Head of caudate nucleus (tissue), 42 donors: ENCODE data around the gene PKP4.
"Not testable (repeated sequence)": the region's sequence is repeated elsewhere in the genome, so short reads cannot be mapped to it uniquely, and the experiment has no call there.

Experiments
- DNase-seq, 42 donors: peaks; one replicate each; pipeline versions ENCODE4 v3.0.0 to v3.0.0-alpha.2; 2020 to 2021; ENCODE audit warnings: mixed read lengths in 7 of 42
- intact Hi-C: fragments of 100-400 bp; cut with DNase I; formaldehyde crosslinking; loops from one replicate; pipeline ENCODE4 v1.15.0; 2022

PKP4 gene

DNA sequence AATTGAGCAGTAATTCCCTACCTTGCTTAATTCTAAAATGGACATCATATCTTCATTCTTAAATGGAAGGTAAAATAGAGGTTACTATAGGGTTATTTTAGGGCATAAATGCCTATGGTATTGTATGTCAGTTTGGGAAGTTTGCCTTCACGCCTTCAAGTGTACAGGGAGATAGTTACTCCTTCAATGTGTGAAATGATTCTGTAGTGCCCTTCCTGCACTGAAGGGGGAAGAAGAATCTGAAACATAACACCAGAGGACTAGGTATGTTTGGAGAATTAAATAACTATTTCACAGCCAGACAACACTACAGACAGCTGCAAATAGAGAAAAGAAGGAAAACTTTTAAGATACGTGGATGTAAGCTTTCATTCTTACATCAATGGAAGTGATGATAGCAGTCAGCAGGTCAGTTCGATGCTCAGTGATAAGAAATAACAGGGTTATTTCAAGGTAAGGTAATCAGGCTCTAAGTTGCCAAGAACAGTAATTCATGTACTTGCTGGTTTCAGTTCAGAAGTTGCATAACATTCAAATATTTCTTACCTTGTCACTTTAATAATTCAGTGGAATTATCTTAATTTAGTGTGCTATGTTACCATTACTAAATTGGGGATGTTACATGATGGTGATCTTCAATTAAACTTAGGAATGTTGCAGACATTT is 4.0 kb downstream of the PKP4 start:
- no peak for DNase-seq
- intact Hi-C loops = no loop called here

DNA sequence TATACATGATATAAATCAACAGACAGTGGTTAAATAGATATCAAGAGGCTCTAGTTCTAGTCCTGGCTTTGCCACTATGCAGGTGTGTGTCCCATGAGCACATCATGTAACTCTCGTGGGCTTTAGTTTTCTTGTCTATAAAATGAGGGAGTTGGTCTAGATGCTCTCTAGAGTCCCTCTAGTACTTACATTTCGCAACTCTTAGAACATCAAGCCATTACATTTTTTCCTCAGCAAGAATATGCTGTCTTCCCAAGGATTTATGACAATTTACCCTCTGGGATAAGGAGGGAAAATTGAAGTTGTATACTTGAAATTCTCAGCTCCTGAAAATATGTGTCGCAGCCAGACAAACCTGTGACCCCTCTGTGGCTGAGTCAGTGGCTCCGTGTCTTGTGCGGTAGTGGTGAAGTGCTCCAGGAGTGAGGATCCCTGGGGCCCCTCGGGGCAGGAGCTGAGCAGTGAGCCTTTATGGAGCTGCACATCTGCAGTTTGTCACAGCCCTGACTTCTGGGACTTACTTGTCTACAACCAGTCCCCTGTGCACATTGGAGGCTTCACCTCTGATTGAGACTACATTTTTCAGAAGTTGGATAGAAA is 6.8 kb downstream of the PKP4 start:
- intact Hi-C loops = no loop called here

DNA sequence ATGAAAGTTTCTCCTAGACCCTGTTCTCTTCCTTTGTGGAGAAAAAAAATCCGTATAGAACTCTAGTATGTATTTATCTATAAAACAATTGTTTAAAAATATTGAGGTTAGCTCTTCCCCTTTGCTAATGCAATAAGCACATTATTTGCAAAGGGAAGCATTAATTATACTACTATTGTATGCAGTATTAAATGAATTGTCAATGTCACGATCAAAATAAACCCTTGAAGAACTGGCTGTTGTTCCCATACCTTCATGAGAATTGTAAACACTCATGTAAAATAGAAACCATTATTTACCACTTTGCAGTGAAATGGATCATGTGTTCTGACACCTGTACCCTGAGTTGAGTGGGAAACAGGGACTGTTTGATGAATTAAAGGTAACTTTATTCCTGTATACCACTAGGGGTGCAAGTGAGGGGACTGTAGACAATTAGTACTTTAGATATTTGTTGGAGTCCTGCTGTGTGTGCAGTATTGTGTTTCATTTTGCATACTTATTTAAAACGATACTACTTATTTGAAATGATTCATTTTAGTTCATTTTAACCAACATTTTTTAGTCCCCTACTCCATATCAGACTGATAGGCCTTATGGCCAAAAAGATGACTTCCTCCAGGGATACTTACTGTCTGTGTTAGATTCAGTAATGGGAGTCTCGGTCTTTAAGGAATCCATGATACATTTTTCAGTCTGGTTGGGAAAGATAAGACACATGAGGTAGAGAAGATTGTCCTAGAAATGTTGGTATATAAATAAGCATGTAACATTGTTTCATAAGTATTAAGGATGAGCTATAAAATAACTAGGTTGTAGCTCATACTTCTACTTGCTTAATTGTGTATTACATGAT is 7.9 kb downstream of the PKP4 start:
- no peak for DNase-seq
- intact Hi-C loops = no loop called here

More for the DNA sequence above, 6.8 kb downstream of the PKP4 start:
- DNase-seq = peak in 3 of 42 donors; percentile 23 to 62 (median 34)

DNA sequence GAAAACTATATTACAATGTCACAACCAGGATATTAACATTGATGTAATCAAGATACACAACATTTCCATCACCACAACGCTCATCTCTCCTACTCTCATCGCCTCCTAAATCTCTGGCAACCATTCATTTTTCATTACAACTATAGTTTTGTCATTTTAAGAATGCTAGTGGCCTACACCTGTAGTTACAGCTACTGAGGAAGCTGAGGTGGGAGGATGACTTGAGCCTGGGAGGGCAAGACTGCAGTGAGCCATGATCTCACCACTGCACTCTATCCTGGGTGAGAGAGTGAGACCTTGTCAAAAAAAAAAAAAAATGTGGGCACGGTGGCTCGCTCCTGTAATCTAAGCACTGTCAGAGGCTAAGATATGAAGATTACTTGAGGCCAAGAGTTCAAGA is 10.5 kb downstream of the PKP4 start:
- intact Hi-C loops = no loop called here

DNA sequence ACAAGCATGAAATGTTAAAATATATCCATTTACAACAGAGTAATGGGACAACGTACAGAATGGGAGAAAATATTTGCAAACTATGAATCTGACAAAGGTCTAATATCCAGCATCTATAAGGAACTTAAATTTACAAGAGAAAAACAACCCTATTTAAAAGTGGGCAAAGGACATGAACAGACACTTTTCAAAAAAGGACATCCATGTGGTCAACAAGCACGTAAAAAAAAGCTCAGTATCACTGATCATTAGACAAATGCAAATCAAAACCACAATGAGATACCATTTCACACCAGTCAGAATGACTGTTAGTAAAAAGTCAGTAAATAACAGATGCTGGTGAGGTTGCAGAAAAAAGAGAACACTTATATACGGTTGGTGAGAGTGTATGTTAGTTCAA is 16.1 kb downstream of the PKP4 start:
- DNase-seq, intact Hi-C loops: not testable (repeated sequence)

More for the DNA sequence above, 10.5 kb downstream of the PKP4 start:
- DNase-seq = no peak

DNA sequence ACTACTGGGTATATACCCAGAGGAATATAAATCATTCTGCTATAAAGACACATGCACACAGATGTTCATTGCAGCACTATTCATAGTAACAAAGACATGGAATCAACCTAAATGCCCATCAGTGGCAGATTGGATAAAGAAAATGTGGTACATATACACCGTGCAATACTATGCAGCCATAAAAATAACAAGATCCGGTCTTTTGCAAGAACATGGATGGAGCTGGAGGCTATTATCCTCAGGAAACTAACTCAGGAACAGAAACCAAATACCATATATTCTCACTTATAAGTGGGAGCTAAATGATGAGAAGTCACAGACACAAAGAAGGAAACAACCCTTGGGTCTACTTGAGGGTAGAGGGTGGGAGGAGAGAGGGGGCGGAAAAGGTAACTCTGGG is 16.5 kb downstream of the PKP4 start:
- intact Hi-C loops = not testable (repeated sequence)

DNA sequence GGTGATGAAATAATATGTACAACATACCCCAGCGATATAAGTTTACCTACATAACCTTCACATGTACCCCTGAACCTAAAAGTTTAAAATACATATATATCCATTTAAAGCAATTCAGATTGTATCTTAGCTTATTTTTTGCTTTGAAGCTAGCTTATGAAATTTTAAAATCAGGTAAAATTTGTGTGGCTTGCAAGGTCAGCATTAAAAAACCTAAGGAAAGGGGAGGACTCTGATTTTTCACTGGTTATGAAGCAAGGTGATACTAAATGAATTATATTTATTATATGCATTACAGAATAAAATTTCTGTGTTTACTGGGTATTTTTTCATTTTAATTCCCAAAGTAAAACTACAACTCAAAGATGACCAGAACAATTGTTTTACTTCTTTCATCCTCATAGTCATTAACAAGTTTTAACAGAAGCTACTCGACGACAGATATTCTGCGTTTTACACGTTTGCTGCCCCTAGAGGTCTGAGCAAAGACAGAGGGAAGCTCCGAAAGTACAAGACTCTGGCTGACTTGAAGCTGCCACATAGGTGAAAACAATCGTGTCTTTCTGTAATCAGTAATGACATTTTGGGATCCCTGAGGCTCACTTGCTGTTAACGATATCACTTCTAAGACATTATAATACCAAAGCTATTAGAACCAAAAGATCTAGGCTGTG is 17.1 kb downstream of the PKP4 start:
- no peak for DNase-seq
- intact Hi-C loops = no loop called here

More for the DNA sequence above, 16.5 kb downstream of the PKP4 start:
- DNase-seq = not testable (repeated sequence)

DNA sequence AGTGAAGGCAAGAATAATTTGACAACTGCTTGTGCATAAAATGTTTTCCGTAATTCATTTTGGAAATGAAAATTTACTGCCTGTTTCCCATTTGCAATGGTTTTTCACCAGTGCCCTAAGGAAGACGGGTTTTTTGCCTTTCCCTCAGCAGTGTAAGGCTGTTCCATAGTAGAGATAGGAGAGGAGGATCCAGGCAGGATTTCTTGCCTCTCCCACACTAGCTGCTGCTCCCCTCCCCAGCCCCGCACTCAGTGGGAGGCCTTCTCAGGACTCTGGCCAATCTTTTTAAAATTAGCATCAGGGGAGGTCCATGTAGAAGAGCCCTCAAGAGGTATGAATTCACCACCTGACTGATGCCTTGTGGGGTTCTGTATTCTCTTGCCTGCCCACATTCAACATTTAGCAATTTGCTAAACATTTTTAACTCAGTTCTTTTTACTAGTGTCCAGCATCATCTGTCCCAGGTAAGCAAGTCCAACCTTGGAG is 17.8 kb downstream of the PKP4 start:
- intact Hi-C loops, DNase-seq: not testable (repeated sequence)

DNA sequence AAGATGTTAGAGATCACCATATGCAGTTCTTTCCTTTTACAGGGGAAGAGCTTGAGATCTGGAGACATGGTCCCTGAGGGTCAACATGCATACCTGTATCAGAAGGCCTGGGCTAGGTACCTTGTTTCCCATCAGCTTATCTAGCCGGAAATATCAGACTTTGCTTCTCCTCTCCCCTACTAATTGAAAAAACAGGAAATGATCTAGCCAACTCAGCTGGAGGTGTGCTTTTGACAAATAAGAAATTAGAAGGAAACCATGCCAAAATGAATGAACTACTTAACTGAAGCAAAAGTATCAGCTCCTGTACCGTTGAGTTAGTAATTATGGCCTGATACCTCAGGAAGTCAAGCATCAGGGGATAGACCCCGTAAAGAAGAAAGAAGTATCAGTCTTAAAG is 20.4 kb downstream of the PKP4 start:
- no peak for DNase-seq
- intact Hi-C loops = no loop called here

DNA sequence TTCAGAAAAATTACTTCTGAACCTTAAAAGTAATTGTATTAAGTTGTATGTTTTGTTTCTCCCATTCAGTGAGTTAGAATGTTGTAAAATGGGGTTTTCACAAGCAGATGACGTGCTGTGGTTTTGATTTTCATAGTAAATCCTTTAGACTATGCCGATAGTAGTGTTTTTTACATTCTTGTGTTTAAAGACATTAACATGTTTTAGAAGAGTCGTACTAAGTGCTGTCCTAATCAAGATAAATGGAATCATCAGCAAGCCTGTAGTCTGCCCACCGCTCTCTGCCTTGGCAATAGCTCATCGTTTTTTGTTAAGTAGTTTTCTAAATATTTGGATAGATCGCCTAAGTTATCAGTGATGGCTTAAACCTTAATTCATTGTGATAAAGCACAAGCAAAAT is 21.5 kb downstream of the PKP4 start:
- no peak for DNase-seq
- intact Hi-C loops = no loop called here

DNA sequence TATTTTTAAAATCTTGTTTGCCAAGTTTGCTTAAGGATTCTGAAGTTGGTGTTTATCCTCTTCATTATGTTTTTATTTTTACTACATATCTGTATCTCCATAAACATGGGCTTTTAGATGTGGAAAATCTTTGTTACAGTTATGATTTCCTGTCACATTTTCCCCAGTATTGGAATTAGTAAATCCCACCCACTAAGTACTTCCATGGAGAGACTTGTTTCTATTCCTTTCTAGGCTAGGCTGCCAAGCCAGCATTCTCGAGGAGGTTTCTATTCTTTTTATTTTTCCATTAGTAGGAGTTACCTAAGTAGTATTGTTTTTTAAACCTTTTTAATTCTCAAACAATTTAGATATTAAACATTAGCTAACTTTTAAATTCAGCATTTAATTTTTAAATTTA is 22.1 kb downstream of the PKP4 start:
- intact Hi-C loops = no loop called here

DNA sequence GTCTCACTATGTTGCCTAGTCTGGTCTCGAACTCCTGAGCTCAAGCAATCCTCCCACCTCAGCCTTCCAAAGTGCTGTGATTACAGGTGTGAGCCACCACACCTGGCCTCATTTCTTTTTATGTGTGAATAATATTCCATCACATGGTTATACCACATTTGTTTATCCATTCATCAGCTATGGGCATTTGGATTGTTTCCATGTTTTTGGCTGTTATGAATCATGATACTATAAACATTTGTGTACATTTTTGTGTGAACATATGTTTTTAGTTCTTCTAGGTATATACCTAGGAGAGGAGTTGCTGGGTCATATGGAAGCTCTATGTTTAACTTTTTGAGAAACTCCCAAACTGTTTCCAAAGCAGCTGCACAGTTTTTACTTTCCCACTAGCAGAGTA is 24.4 kb downstream of the PKP4 start:
- intact Hi-C loops = no loop called here
- peak in 1 of 42 donors; percentile 33 for DNase-seq

More for the DNA sequence above, 22.1 kb downstream of the PKP4 start:
- DNase-seq = no peak

DNA sequence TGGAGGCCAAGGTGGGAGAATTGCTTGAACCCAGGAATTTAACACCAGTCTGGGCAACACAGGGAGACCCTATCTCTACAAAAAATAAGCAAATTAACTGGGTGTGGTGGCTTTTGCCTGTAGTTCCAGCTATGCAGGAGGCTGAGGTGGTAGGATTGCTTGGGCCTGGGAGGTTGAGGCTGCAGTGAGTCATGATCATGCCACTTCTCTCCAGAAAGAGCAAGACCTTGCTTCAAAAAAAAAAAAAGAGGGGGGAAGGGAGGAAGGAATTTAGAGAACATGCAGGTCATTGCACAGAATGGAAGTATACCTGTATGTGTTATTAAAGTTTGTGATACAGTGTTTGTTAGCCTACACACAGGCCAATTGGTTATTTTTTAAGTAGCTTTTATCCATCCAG is 25.8 kb downstream of the PKP4 start:
- intact Hi-C loops = no loop called here

DNA sequence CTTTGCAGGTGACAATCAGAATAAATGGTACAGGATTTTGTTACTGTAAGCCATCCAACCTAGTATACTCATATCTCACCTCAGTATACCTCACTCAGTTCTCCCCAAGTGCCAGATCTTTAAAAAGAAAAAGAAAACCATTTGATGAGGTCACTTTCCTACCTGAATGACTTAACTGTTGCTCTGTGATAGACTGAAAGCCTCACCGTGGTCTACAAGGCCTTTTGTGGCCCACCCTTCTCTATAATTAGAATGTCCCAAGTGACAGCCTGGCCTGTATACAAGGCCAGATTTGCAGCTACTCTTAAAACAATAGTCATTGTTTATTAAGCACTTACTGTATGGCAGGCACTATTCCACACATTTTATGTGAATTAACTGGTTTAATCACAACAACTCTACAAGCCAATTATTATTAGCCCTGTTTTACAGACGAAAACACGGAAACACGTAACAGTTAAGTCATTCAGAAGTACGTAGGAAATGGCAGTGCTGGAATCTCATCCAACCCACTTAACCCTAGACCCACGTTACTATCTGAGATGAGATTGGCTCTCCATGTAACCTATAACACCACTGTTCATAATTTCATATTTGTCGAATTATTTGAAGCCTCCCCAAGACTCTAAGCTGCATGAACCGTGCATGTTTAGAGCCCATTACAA is 28.3 kb downstream of the PKP4 start:
- no peak for DNase-seq
- intact Hi-C loops = no loop called here

More for the DNA sequence above, 25.8 kb downstream of the PKP4 start:
- DNase-seq = no peak

DNA sequence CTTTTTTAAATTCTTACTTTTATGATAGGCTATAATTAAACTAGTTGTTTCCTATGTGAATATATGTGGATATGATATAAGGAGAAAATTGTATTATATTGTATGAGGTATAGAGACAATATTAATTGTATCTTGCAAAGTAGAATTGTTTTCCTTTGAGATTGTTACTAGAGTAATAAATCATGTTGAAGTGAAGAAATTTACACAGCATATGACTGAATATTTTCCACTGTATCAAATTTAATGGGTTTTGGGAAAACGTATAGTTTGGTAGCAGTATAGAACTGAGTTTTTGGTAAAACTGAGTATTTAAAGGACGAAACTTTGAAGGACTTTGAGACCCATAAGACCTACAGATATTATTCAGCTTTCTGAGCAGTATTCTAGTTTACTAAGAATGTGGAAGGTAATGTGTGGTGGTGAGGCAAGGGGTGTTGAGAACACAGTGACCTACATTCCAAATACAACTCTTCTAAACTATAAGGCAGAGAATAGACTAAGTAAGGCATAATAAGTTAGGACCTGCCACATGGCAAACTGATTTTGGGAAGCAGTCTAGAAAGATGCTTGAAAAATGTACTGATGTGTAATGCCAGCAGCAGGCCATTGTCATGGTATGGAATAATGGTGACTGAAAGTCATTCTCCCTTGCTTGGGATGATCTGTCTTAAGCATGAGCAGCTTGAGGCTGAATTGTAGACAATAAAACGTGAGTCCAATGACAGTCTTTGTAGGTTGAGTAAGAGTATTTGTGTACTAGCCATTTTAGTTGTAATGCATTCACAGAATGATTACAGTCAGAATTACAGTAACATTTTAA is 29.6 kb downstream of the PKP4 start:
- DNase-seq = no peak
- intact Hi-C loops = no loop called here

DNA sequence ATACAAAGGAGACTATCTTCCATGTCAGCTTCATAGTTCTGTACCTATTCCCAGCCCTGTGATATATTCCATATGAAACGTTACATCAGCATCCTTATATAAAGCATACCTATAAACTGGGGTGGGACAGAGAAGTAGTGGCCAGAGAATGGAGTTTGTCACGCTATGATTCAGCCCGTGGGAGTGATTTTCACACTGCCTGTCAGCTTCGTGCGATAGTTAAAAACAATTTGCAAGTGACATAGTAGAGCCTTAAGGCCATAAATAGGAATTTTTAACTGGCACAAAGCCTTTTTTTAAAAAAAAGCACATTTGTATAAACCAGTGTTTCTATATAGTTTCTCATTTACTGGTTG is 30.2 kb downstream of the PKP4 start:
- no peak for DNase-seq

DNA sequence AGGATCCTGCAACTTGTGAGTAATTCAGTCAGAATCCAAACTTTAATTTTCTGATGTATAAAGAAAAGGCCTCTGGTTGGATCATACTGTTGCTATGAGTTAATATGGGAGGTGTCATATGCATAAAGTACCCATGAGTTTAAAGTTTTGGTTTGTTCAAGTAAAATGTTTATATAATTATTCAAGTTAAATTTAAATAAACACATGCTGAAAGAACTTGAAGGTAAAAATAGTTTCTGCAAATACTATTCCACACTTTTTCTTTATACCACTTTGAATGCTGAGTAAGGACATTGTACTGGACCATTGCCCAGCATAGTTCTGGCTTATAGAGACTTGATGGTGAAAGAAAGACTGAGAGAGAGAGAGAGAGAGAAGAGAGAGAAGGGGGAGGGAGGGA is 30.7 kb downstream of the PKP4 start:
- no peak for DNase-seq
- intact Hi-C loops = no loop called here

More for the DNA sequence above, 30.2 kb downstream of the PKP4 start:
- intact Hi-C loops = no loop called here
